CD1c-positive myeloid dendritic cell (primary cell): ENCODE results near the gene MTF1.
A peak's percentile ranks its signal among the peaks of the same experiment; 100 is the strongest.

Experiments
- DNase-seq: peaks from one replicate; pipeline ENCODE4 v3.0.0-alpha.2; 2016; ENCODE audit errors: extremely low spot score

MTF1 gene

DNA sequence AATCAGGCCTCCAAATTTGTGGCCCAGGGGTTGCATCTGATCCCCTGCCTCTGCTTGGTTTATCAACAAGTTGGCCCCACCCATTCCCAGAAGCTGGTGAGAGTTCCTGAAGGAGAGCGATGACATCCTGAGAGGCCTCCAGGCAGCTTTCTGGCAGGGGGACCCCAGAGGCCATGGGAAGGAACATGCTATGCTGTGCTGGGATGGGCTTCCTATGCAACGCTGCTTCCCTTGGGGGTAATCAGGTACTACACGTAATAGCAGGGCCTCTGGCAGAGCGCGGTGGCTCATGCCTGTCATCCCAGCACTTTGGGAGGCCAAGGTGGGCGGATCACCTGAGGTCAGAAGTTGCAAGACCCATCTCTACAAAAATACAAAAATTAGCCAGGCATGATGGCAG lies 8.4 kb upstream of the MTF1 start:
- no peak for DNase-seq

DNA sequence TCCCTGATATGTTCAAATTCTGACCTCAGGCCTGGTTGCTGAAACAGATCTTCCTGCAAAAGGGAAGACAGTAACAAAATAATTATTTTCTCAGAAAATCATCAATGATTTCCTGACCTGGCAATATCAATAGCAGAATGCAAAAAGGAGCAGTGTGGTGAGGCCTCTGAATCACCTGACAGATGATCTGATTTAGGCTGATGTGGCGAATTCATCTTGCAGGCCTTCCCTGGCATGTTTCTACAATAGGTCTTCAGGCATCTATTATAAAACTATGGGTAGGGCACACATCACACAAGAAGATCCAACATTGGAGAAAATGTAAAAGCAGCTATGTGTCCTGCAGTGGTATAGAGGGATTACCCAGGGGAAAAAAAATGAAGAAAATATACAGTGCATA lies 7.1 kb upstream of the MTF1 start:
- DNase-seq, result no peak

DNA sequence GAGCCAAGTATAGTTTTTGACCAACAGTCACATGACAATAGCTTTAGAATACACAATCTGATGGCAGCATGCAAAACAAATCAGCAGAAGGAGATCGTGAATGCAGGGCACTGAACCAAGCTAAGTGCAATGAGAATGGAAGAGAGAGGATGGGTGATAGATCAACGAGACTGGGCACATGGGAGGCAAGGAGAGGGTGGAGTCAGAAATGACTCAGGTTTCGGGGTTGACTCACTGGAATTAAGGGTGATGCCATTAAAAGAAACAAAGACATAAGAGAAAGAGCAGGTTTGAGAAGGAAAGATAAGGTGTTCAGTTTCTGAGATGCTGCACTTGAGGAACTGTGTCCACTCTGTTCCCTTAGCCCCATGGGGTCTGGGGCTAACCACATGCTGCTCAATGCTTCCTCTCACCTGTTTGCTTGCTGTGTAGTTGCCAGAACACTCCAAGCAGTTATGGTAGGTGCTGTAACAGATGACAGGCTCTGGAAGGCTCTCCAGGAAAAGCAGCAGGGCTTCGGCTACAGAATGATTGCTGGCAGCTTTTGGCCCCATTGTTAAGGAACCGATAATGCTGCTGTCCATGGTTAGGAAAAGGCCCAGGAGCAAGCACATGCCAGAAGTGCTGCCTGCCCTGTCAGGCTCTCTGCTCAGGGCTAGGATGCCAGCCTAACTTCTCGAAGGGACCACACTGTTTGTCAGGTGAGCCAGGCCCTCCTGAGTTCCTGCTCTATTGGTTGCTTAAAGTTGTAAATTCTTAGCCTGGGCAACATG lies 6.1 kb upstream of the MTF1 start:
- DNase-seq, result no peak

DNA sequence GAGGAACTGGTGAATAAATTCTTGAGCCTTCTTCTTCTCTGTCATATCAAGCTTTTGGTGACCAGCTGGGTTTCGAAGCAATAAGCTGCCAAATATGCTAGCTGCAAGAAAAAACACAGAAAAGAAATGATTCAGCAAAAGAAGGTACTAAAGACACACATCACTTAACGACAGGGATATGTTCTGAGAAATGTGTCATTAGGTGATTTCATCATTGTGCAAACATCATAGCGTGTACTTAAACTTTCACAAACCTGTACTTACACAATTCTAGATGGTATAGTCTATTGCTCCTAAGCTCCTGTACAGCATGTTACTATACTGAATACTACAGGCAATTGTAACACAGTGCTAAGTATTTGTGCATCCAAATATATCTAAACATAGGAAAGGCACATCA lies 2.9 kb upstream of the MTF1 start:
- no peak for DNase-seq

DNA sequence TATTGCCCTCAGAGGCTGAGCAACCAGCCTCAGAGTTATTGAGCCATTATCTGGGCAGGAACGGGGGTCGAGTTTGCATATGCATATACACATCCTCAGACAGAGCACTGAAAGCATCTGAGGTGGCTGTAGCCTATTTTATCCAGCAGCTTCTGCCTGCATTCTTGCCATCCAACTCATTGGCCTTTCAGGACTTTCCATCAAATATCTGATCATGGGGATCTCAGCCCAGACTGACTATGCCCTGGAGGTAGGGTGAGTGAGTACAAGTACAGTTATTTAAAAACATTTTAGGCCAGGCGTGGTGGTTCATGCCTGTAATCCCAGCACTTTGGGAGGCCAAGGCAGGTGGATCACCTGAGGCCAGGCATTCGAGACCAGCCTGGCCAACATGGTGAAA lies 1.8 kb upstream of the MTF1 start:
- DNase-seq, result no peak

DNA sequence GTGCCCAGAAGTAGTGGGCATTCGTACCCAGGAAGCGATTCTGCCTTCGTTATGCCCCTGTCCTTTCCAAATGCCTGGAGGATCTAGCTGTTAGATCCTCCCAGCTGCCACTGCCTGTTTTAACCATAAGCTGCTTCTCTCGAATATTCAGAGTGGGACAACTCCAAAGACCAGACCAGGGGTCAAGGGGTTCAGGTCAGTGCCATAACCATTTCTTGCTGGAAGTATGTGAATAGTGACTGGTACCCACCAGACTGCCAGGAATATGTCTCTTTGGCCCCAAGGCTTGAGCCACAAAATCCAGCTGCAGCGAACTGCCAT lies 914 bp upstream of the MTF1 start:
- no peak for DNase-seq

DNA sequence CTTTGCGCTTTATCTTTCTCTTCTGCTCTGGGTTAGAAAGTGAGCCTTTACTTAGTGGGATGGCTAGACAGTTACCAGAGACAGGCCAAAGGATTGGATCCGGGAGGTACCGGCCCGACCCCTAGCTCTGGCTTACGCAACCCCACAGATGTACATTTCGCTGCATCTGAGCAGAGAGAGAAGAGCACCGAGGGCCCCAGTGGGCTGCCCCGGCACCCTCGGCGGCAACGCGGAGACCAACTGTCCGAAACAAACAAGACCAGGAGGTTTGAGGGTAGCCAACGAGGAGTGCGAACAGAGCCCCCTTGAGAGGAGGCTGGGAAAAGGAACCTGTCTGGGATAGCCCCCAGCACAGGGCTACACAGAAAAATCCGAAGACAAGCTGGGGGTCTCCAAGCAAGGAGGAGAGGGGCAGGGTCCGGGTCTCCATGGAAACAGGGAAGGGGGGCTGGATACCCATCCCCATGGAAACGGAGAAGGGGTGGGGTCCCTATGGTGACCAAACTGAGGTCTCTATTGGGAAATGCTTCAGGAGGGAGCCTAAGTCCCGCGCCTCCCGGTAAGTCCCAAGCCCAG lies 373 bp downstream of the MTF1 start:
- peak; percentile 7 for DNase-seq

DNA sequence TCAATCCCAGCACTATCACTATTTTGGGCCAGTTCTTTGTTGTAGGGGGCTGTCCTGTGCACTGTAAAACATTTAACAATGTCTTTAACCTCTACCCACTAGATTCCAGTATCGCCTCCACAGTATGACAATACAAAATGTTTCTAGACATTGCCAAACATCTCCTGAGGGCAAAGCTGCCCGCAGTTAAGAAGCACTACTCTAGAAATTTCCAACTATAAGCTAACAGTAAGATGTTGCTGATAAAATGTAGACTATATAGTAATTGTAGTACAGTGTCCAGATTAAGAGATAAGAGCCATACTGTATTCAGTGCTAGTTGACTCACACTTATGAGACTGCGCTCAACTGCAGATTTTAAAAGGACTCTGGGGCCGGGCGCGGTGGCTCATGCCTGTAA lies 5.0 kb downstream of the MTF1 start:
- no peak for DNase-seq

DNA sequence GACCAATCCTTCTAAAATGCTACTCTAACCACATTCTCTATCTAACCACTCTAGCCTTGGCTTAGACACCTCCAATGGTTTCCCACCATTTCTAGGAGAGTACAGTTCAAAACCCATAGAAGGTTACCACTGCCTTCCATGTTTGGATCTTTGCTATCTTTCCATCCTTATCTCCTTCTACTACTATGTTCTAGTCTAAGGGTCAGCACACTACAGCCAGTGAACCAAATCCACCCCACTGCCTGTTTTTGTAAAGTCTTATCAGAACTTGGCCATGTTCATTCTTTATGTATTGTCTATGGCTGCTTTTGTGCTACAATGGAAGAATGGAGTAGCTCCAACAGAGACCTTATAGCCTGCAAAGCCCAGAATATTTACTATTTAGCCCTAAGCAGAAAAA lies 6.2 kb downstream of the MTF1 start:
- DNase-seq, result no peak

DNA sequence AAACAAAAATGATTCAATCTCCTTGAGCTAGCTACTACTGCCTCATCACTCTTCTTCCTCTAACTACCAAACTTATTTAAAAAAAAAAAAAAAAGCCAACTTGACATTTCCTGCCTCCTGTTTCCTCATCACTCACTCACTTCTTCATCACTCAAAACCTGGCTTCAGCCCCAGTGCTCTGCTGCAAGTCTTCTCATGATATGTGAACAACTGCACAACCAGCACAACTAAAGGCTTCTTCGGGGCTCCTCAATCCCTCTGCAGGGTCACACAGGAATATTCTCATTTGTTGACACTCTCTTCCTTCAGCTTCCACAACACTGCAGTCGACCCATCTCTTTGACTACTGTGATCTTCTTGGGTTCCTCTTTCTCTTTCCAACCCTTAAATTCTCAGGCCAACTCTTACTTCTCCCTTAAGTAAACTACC lies 7.6 kb downstream of the MTF1 start:
- DNase-seq, result peak; percentile 55

DNA sequence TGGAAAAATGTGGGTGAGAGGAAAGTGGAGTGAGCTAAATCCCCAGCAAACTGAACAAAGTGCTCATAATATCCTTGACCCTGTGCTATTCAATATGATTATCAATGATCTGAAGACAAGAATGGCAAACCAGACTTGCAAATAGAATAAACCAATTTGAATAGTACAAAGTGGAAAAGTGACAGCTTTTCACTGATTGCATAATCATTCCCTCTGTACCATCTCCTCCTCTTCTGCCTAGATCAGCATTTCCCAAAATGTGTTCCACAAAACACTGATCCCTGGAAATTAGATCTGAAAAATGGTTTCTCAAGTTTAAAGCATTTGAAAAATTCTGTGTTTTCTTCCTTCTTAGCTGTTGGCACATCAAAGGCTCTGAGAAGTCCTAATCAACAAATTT lies 8.1 kb downstream of the MTF1 start:
- no peak for DNase-seq

DNA sequence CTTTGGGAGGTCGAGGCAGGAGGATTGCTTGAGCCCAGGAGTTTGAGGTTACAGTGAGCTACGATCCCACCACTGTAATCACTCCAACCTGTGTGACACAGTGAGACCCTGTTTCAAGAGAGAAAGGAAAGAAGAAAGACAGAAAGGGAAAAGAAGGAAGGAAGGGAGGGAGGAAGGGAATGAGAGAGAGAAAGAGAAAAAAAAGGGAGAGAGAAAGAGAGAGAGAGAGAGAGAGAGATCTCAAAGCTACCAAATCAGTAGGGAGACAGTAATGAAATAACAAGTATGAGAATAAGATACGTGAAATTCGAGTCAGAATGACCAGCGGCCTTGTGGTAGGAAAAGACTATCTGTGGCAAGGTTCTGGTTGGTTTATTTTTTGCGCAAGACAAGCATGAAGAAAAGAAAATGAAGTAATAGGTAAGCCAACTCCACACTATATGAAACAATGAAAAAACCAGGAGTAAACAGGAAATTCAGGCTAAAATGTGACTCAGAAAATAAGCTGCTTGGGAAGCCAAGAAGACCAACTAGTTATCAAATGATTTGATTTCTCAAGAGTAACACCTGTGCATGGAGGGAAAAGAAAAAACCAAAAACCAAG lies 8.9 kb downstream of the MTF1 start:
- peak; percentile 20 for DNase-seq

DNA sequence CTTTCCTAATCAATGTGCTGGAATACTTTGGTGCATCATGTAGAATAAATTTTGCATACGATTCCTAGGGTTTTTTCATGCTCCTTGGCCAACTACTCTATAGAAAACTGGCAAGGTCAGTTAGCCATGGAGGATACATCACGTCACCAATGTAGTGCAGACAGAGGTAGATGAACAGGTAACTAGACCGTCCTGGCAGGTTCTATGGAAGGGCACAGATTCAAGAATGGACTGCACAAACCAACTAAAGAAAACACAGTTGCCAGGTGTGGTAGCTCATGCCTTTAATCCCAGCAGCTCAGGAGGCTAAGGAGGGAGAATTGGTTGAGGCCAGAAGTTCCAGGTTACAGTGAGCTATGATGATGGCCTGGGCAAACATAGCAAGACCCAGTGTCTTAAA lies 9.9 kb downstream of the MTF1 start:
- DNase-seq, result no peak

DNA sequence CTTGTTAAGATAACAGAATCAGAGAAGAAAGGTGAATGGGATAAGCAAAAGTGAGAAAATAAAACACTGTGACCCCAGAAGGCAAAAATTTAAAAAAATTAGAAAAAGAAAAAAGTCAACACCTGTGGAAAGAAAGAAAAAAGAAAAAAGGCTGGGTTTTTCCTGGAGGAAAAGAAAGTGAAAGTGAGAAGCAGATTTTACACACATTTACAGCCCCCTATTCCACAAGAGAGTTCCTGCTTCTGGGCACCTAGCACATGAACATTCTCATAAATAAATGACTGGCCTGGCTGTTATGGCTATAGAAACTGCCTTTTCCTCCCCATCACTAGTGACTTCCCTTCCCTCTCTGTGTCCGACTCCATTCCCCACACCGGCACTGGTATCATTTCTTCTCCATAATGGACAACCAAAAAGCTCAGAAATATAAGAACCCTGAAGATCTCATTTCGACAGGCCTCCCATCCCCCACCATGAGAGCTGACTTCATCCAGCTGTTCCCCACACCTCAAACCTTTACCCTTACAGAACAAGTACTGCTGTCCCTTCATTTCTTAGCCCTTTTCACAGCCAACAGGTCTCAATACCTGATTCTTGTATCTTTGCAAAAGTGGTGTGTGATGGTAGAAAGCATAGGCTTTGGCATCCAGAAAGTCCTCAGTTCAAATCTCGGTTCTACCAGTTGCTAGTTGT lies 12.6 kb downstream of the MTF1 start:
- DNase-seq, result peak; percentile 23

DNA sequence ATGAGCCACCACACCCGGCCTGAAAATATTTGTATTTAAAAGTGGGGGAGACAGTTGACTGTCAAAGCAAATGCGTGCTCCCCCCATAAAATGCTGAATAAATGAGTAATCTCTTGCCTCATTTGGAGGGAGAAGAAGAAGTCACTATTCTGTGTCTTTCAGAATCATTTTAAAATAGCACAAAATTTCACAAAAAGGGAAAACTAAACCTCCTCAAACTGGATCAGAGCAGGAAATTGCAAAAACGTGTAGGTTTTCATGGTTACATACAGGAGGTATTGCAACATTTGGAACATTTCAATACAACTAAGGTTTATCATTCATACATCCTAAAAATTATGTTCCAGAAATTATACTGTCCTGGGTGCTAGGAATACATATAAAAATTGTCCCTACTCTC lies 13.6 kb downstream of the MTF1 start:
- peak; percentile 81 for DNase-seq

DNA sequence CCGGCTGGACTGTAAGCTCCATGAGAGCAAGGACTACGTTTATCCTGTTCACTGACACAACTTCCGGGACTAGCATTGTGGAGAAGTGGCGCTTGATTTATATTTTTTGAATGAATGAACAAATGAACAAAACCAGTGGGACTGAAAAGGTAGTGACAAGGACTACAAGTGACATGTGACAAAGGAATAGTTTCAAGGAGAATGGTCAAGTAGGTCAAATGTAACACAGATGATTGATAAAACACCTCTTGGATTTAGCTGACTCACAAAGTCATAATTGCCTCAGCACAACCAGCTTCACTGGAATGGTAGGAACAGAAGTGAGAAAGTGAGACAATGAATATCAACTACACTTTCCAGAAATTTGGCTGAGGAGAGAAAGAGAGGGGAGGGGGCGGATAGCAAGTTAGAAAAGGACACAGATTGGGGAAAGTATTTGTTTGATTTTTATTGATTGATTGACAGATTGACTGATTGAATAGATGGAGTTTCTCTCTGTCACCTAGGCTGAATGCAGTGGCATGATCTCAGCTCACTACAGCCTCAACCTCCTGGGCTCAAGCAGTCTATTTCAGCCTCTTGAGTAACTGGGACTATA lies 14.2 kb downstream of the MTF1 start:
- peak; percentile 41 for DNase-seq

DNA sequence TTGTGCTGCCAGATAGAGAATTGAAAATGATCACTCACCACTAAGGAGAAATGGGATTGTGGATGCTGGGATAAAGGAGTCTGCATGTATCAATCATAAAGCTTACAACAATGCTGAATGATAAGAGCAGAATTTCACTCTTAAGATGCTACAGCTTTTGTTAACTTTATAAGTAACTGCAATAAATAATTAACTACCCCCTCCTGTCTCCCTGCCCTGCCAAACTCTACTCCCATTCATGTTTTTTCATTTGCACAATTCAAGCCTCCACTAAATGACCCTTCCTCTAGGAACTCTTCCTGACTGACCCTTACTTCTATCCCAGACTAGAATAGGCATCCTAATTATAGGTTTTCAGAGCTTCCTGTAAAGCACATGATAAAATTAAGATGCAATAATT lies 14.9 kb downstream of the MTF1 start:
- DNase-seq, result no peak

DNA sequence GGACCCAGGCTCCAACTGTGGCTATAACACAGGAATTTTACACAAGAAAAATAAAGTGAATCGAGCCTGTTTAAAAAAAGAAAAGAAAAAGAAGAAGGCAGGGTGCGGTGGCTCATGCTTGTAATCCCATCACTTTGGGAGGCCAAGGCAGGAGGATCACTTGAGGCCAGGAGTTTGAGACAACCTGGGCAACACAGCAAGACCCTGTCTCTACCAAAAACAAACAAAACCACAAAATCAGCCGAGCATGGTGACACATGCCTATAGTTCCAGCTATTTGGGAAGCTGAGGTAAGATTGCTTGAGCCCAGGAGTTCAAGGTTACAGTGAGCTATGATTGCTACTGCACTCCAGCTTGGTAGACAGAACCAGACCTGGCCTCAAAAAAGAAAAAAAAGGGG lies 17.7 kb downstream of the MTF1 start:
- DNase-seq, result no peak

DNA sequence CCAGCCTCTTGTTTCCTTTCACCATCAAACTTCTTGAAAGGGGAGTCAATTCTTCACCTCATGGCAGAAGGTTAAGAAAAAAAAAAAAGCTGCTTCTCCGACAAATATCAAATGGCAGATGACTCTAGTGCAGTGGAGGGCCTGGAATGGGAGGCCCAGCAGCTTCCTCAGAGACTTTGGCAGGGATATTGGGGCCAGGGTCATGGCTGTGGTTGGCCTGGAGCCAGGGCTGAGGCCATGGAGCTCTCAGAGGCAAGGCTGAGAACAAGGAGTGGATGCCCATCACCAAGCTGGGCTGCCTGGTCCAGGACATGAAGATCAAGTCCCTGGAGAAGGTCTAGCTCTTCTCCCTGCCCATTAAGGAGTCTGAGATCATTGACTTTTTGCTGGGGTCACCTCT lies 18.7 kb downstream of the MTF1 start:
- no peak for DNase-seq

DNA sequence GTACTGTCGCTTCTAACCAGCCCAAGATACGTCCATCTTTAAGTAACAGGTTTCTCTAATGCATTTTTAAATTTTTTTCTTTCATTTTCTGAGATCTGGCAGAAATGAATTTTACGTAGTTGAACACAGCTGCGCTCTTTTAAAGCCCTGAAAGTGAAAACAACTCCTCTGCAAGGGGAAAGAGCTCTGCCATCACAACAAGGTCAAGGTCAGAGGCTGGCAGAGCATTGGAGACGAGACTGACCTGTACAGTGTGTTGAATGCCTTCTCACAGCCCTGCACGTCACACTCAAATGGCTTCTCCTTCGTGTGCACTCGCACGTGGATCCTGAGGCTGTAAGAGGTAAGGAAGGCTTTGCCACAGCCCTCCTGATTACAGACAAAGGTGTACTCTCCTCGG lies 19.7 kb downstream of the MTF1 start:
- DNase-seq, result no peak

DNA sequence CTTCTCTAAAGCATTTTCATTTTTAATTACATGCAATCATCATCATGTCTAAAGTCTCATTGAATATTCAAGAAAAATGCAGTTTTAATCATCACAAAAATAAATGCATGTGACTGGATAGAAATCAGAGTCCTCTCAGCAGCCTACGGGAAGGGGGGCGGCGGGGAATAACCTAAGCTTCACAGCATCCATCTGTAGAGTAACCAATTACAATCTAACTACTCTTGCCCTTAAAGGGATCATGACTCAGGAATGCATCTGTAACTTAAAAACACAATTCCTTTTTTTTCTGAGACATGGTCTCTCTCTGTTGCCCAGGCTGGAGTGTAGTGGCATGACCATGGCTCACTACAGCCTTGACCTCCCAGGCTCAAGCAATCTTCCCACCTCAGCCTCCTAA lies 22.6 kb downstream of the MTF1 start:
- no peak for DNase-seq

DNA sequence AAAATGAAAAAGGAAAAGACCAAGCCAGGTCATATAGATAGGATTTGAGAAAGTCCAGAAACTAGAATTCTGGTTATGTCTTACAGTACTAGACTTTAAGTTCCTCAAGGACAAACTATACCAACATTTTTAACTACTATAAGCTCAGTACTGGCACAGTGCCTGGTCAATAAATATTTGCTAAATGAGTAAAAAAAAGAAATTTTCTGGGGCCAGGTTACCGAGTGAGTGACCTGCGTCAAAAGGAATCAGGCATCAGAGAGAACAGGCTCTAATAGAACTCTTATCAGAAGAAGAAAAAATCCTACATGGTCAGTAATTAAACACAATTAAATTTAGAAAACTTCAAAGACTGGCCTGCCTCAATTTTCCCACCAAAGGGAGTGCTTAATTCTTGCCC lies 27.6 kb downstream of the MTF1 start:
- no peak for DNase-seq

DNA sequence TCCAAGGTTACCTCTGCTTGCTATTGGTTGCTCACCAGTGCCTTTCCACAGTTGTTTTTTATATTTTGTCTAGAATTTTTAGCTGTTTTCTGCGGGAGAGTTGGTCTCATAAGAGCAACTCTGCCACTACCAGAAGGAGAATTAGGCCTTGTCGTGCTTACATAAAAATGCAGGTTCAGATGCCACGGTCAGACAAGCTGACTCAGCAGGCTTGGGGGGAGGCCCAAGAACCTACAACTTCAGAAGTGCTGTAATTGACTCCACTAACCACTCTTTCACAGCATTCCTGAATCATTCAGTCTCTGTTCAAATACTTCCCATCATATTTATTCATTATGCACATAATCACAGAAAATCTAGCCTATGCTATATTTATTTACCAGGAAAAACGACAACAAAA lies 28.3 kb downstream of the MTF1 start:
- DNase-seq, result no peak
